ENCODE data around the gene KIRREL3.

KIRREL3 gene

DNA sequence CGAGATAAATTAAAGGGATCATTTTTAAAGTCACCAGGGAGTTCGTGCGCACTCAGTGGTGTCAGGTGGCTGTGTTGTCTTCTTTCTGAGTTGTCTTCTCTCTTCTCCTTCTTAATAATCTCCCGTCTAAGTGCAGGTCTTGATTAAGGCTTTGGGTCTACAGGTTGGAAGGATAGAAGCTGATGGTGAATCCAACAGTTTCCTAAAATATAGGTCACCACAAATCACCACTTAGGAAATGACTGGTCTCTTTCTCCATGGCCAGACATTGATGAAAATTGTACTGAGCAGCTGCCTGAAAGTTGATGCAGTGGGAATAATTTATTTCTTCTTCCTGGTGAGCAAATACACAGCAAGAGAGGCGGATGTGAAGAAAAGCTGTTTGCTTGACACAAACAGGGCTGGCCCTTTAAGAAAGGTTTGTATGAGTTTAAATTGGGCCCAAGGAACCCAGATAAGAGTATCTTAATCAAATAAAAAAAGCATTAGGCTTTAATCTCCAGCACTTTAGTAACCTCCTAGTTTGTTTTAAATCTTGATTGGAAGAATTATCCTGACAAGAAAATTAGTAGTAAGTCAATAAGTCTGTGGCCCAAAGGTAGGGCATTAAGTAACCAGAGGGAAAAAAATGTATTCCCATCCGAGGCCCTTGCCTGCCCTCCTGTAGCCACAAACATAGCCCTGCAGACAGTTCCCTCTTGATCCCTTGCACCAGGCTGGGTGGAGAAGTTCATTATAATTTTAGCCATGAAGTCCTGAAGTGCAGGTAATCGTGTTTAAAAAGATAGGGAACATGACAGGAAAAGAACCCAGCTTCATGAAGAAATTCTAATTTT is 245.8 kb downstream of the KIRREL3 start:
- TF ChIP-seq, protein P1, sequence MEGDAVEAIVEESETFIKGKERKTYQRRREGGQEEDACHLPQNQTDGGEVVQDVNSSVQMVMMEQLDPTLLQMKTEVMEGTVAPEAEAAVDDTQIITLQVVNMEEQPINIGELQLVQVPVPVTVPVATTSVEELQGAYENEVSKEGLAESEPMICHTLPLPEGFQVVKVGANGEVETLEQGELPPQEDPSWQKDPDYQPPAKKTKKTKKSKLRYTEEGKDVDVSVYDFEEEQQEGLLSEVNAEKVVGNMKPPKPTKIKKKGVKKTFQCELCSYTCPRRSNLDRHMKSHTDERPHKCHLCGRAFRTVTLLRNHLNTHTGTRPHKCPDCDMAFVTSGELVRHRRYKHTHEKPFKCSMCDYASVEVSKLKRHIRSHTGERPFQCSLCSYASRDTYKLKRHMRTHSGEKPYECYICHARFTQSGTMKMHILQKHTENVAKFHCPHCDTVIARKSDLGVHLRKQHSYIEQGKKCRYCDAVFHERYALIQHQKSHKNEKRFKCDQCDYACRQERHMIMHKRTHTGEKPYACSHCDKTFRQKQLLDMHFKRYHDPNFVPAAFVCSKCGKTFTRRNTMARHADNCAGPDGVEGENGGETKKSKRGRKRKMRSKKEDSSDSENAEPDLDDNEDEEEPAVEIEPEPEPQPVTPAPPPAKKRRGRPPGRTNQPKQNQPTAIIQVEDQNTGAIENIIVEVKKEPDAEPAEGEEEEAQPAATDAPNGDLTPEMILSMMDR (IDR thresholded peaks at IDR 0.05; ENCODE audit: borderline replicate concordance, insufficient read depth, low read depth, low read length): no peak

DNA sequence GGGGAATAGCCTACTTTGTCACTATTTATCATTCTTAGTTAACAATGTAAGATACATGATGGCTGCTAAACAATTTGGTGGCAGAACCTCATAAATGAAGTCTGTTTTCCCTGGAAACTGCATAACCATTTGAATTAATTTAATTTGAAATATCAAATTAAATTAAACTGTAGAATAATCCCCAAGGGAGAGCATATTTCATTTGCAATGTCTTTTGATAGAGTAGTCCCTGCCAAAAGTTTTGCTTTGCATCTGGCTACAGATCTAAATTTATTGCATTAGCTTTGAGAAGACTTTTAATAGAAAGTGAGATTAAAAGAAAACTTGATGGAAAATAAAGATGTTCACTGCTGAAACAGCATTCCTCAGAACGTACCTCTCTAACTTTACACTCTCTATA is 246.6 kb downstream of the KIRREL3 start:
- TF ChIP-seq, protein P1 (IDR thresholded peaks at IDR 0.05; ENCODE audit: borderline replicate concordance, insufficient read depth, low read depth, low read length): no peak
- H3K4me3 ChIP-seq (ENCODE audit: low read depth, low read length): no peak overlapping the region

More for the DNA sequence above, 245.8 kb downstream of the KIRREL3 start:
- no peak overlapping the region for H3K4me3 ChIP-seq (ENCODE audit: low read depth, low read length)

DNA sequence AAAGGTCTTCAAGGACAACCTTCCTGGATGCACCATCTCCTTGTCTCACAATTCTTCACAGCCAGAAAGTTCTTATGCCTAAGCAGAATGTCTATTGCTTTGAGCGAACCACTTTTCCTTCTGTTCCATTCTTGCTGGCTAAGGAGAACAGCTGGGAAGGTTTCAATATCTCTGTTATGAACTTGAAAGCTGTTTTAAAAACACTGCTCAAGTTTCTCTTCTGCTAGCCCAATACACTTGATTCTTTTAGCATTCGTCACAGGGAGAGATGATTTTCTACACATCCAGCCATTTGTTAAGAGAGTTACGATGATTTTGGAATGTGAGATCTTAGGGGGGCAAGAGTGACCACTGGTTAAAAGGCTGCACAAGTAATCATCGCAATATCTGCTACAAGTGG is 249.3 kb downstream of the KIRREL3 start:
- TF ChIP-seq, protein P1 (IDR thresholded peaks at IDR 0.05; ENCODE audit: borderline replicate concordance, insufficient read depth, low read depth, low read length): no peak
- H3K4me3 ChIP-seq (ENCODE audit: low read depth, low read length): no peak overlapping the region

DNA sequence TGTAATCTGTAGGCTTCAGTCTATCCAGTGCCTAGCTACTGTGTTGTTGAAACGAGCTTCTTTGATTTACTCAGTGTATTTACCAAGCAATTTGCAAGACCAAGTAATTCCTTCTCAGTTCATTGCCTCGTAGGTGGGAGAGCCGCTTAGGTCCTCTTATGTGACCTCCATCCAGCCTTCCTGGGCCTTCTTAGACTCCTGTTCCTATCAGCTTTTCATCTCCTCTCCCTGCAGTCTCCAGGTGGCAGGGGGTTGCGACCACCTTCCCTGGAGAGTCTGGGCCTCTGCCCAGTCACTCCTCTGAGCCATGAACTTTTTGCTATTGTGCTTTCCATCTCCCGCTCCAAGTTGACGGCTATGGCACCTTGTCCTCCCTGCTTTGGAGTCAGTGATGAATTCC is 251.8 kb downstream of the KIRREL3 start:
- TF ChIP-seq, protein P1 (IDR thresholded peaks at IDR 0.05; ENCODE audit: borderline replicate concordance, insufficient read depth, low read depth, low read length): no peak
- no peak overlapping the region for H3K4me3 ChIP-seq (ENCODE audit: low read depth, low read length)

DNA sequence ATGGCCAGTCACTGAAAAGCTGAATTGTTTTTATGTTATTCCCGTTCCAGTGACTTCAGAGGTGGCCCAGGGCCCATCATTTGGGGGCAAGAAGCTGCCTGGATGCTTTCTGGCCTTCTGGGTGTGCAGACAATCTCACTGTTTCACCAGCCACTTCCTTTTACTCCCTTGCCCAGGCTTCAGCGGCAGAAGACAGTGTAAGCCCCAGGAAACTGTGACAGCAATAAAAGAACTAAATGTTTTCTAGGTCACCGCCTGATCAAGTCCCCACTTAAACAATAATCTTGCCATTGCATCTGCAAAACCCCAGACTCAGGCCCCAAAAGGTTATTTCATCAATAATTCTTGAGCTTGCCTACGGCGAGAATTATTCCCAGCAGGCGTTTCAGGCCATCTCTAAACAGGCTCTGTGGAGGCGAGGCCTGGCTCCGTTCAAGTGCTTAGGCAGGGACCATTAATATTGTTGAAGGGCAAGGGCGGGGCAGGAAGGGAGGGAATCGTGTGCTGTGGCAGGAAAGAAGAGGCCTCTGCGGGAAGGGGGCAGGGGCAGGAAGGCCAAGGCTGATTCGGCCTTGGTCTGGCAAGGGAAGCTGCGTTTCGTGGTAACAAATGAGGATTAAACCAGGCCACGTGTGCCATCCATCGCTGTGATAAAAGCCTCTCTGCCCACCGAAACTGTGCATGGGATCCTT is 252.3 kb downstream of the KIRREL3 start:
- H3K4me3 ChIP-seq (ENCODE audit: low read depth, low read length): no peak overlapping the region

DNA sequence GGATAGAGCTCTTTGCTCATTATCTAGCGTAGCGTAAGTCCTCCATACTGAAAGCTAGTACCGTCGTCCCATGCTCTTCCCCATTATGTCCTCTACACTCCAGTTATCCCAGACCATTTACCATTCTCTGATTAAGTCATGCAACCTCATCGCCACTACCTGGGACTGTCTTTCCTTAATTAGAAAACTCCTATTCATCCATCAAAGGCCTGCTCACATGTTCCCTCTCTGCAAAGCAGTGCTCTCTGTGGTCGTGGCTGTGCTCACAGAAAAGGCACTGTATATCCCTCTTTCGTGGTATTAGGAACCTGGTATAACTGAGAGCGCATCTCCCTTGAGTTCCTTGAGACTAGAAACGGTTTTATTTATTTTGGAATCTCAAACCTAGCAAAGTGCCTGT is 253.3 kb downstream of the KIRREL3 start:
- no peak overlapping the region for H3K4me3 ChIP-seq (ENCODE audit: low read depth, low read length)
- TF ChIP-seq, protein P1 (IDR thresholded peaks at IDR 0.05; ENCODE audit: borderline replicate concordance, insufficient read depth, low read depth, low read length): no peak

More for the DNA sequence above, 252.3 kb downstream of the KIRREL3 start:
- TF ChIP-seq, protein P1 (IDR thresholded peaks at IDR 0.05; ENCODE audit: borderline replicate concordance, insufficient read depth, low read depth, low read length): no peak

Measured in GM12875 (cell line).